H9 (cell line): ENCODE measurements around the gene TASOR2. TPM values are rescaled to one million over a fixed set of nuclear protein-coding genes. Genes with fewer than 3 reads are reported as not detected.

Experiments
- DNase-seq: peaks from one replicate; pipeline ENCODE4 v3.0.0-alpha.2; 2017
- H2AFZ ChIP-seq: one replicate; pipeline ENCODE4 v1.6.1; 2013; ENCODE audit warnings: mild to moderate bottlenecking, low read length, control low read depth, moderate library complexity
- H2AK5ac ChIP-seq: 2 replicates; pipeline ENCODE4 v1.6.1; 2013; ENCODE audit warnings: low read length, control low read depth, mixed read lengths; ENCODE audit not compliant: insufficient read length
- H2BK120ac ChIP-seq: one replicate; pipeline ENCODE4 v1.6.1; 2013; ENCODE audit warnings: low read depth, mild to moderate bottlenecking, low read length, control low read depth, inconsistent platforms; ENCODE audit not compliant: poor library complexity, severe bottlenecking
- H2BK12ac ChIP-seq: 2 replicates; pipeline ENCODE4 v1.6.1; 2013; ENCODE audit warnings: low read length, control low read depth, mixed read lengths, low read depth; ENCODE audit not compliant: insufficient read length
- H2BK15ac ChIP-seq: 2 replicates; pipeline ENCODE4 v1.6.1; 2013; ENCODE audit warnings: low read depth, low read length, control low read depth
- H2BK20ac ChIP-seq: one replicate; pipeline ENCODE4 v1.6.1; 2013; ENCODE audit warnings: low read depth, mild to moderate bottlenecking, low read length, control low read depth, inconsistent platforms; ENCODE audit not compliant: poor library complexity, severe bottlenecking
- H2BK5ac ChIP-seq: 2 replicates; pipeline ENCODE4 v1.6.1; 2013; ENCODE audit warnings: low read length, control low read depth, mixed read lengths; ENCODE audit not compliant: insufficient read length
- H3K14ac ChIP-seq: 2 replicates; pipeline ENCODE4 v1.6.1; 2013; ENCODE audit warnings: low read length, control low read depth; ENCODE audit not compliant: insufficient read depth
- H3K18ac ChIP-seq: 2 replicates; pipeline ENCODE4 v1.6.1; 2013; ENCODE audit warnings: low read depth, mild to moderate bottlenecking, mixed read lengths, low read length, control low read depth; ENCODE audit not compliant: insufficient read length
- H3K23ac ChIP-seq: 2 replicates; pipeline ENCODE4 v1.6.1; 2013; ENCODE audit warnings: low read length, control low read depth, mixed read lengths, low read depth; ENCODE audit not compliant: insufficient read length
- H3K23me2 ChIP-seq: 2 replicates; pipeline ENCODE4 v1.6.1; 2013; ENCODE audit warnings: low read depth, mild to moderate bottlenecking, mixed read lengths, low read length, control low read depth; ENCODE audit not compliant: insufficient read length, poor library complexity, severe bottlenecking
- H3K27ac ChIP-seq: 2 replicates; pipeline ENCODE4 v1.5.1; 2013; ENCODE audit warnings: low read length, control low read depth, mixed read lengths, low read depth; ENCODE audit not compliant: insufficient read length
- H3K27me3 ChIP-seq: 2 replicates; pipeline ENCODE4 v1.6.1; 2013; ENCODE audit warnings: low read length, control low read depth, inconsistent platforms; ENCODE audit not compliant: insufficient read depth
- H3K4ac ChIP-seq: 2 replicates; pipeline ENCODE4 v1.6.1; 2013; ENCODE audit warnings: low read depth, mild to moderate bottlenecking, control low read depth, inconsistent platforms, low read length, moderate library complexity
- H3K4me1 ChIP-seq: 2 replicates; pipeline ENCODE4 v1.6.1; 2013; ENCODE audit warnings: low read length, control low read depth, inconsistent platforms; ENCODE audit not compliant: insufficient read depth
- H3K4me2 ChIP-seq: 2 replicates; pipeline ENCODE4 v1.6.1; 2013; ENCODE audit warnings: low read length, control low read depth, mixed read lengths; ENCODE audit not compliant: insufficient read length, insufficient read depth
- H3K56ac ChIP-seq: 2 replicates; pipeline ENCODE4 v1.6.1; 2013; ENCODE audit warnings: low read depth, mild to moderate bottlenecking, mixed read lengths, low read length, control low read depth; ENCODE audit not compliant: insufficient read length
- H3K79me1 ChIP-seq: 2 replicates; pipeline ENCODE4 v1.6.1; 2013; ENCODE audit warnings: low read depth, mild to moderate bottlenecking, moderate library complexity, low read length, control low read depth, inconsistent platforms; ENCODE audit not compliant: insufficient read depth, poor library complexity, severe bottlenecking
- H3K79me2 ChIP-seq: 2 replicates; pipeline ENCODE4 v1.6.1; 2013; ENCODE audit warnings: low read length, control low read depth, inconsistent platforms; ENCODE audit not compliant: insufficient read depth
- H3K9ac ChIP-seq: 2 replicates; pipeline ENCODE4 v1.6.1; 2013; ENCODE audit warnings: low read length, control low read depth, mixed read lengths; ENCODE audit not compliant: insufficient read length; ENCODE audit errors: extremely low read depth
- H3K9me3 ChIP-seq: one replicate; pipeline ENCODE4 v1.6.1; 2013; ENCODE audit warnings: low read depth, low read length, inconsistent platforms; ENCODE audit not compliant: control insufficient read depth
- H3T11ph ChIP-seq: one replicate; pipeline ENCODE4 v1.6.1; 2013; ENCODE audit warnings: mild to moderate bottlenecking, low read length, control low read depth, inconsistent platforms
- H4K20me1 ChIP-seq: one replicate; pipeline ENCODE4 v1.6.1; 2013; ENCODE audit not compliant: control insufficient read depth, insufficient read length, insufficient read depth
- H4K5ac ChIP-seq: 2 replicates; pipeline ENCODE4 v1.6.1; 2013; ENCODE audit warnings: low read depth, mild to moderate bottlenecking, mixed read lengths, low read length, control low read depth; ENCODE audit not compliant: insufficient read length
- H4K8ac ChIP-seq: replicated peaks from 2 replicates; pipeline ENCODE4 v1.6.1; 2013; ENCODE audit warnings: low read length, control low read depth, mixed read lengths, low read depth; ENCODE audit not compliant: insufficient read length
- H4K91ac ChIP-seq: 2 replicates; pipeline ENCODE4 v1.6.1; 2013; ENCODE audit warnings: low read depth, mild to moderate bottlenecking, moderate library complexity, mixed read lengths, low read length, control low read depth; ENCODE audit not compliant: insufficient read length
- H3K27ac Mint-ChIP-seq, 3 experiments: 2 replicates in 2 of 3; 3 replicates in 1 of 3; pipeline ENCODE4 v1.8.0; 2020 to 2021; ENCODE audit warnings: mixed read lengths in 3 of 3, mild to moderate bottlenecking in 1 of 3, moderate library complexity in 1 of 3
- H3K27me3 Mint-ChIP-seq: 2 replicates; pipeline ENCODE4 v1.8.0; 2021; ENCODE audit warnings: low read depth, mild to moderate bottlenecking, moderate library complexity, mixed read lengths
- H3K36me3 Mint-ChIP-seq, 3 experiments: 2 replicates in 2 of 3; 3 replicates in 1 of 3; pipeline ENCODE4 v1.8.0; 2020 to 2021; ENCODE audit warnings: low read depth in 3 of 3, mixed read lengths in 3 of 3; ENCODE audit not compliant: insufficient read depth in 1 of 3
- H3K4me1 Mint-ChIP-seq, 2 experiments: 2 replicates each; pipeline ENCODE4 v1.8.0; 2020; ENCODE audit warnings: mixed read lengths in 2 of 2
- H3K4me3 Mint-ChIP-seq, 2 experiments: 2 replicates in 1 of 2; 3 replicates in 1 of 2; pipeline ENCODE4 v1.8.0; 2020 to 2021; ENCODE audit warnings: mild to moderate bottlenecking in 2 of 2, mixed read lengths in 2 of 2, moderate library complexity in 1 of 2
- H3K9me3 Mint-ChIP-seq, 2 experiments: 2 replicates in 1 of 2; 3 replicates in 1 of 2; pipeline ENCODE4 v1.8.0; 2020; ENCODE audit warnings: mild to moderate bottlenecking in 2 of 2, mixed read lengths in 2 of 2, moderate library complexity in 1 of 2
- WGBS: extraction: QIAGEN DNeasy Blood & Tissue Kit; methylation state at CpG from one replicate; pipeline ENCODE4 v1.1.7; 2013; ENCODE audit warnings: missing lambda C conversion rate, low lambda C conversion rate, mixed read lengths; ENCODE audit not compliant: insufficient read length; ENCODE audit errors: extremely low coverage; 5-methylcytosine and 5-hydroxymethylcytosine counted together
- total RNA-seq: library from RNA; stranded (reverse); gene quantifications from 2 replicates; pipeline ENCODE4 v1.2.1, GENCODE V29; 2021
- TF ChIP-seq, protein P1 (sequence below): fragments of 200-600 bp; sonication (generic); conservative IDR thresholded peaks from 3 replicates; pipeline ENCODE4 v1.8.0; 2021; ENCODE audit warnings: antibody characterized with exemption, mild to moderate bottlenecking

Gene TASOR2
- total RNA-seq, 1 experiment from 2014 or later, result 64.5 TPM

DNA sequence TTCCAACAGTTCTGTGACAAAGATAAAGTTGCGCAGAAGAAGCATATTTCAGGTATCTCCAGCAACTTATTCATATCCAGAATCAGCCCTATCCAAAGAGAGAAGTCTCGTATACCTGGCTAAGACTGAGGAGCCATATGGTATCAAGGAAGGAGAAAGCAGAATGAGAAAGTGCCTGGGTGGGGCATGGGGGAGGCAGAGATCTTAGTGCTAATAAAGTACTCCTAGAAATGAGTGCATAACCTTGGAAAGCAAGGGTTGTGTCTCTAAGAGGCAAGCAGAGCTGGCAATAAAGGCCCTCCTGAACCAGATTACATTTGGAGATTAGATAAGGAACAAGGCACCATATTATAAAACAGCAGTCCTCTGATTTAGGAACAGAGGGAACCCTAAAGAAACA is 12.7 kb downstream of the TASOR2 start:
- Histone ChIP-seq H3K27me3 (no peaks in the 10 kb centered on the region), H4K5ac (no peak overlapping the region), H4K8ac (no peak overlapping the region), H2AFZ (no peak overlapping the region), H3K23me2 (peaks cover 8% of the 10 kb centered on the region), H2BK120ac (no peak overlapping the region), H3K4me1 (peaks cover 4% of the 10 kb centered on the region; the same call in 1 of the 2 replicates), H2BK5ac (no peak overlapping the region), H3K79me2 (peaks cover 37% of the 10 kb centered on the region; the same call in 1 of the 2 replicates), H3K56ac (no peak overlapping the region), H3K9ac (no peak overlapping the region), H4K20me1 (no peaks in the 10 kb centered on the region), H3K27ac (no peak overlapping the region), H3K79me1 (peaks cover 2% of the 10 kb centered on the region), H3K14ac (no peak overlapping the region), H2BK12ac (no peak overlapping the region), H3T11ph (no peak overlapping the region), H3K4me2 (no peak overlapping the region), H3K18ac (no peak overlapping the region), H3K23ac (no peak overlapping the region), H2BK15ac (no peak overlapping the region), H3K9me3 (no peaks in the 10 kb centered on the region), H4K91ac (no peak overlapping the region), H3K4ac (no peak overlapping the region), H2AK5ac (no peak overlapping the region), H2BK20ac (no peak overlapping the region)
- H3K36me3 Mint-ChIP-seq, result no peaks in the 10 kb centered on the region
- WGBS, result no CpG with 5 or more reads among the region's 2 CpGs
- H3K27me3 Mint-ChIP-seq, result no peaks in the 10 kb centered on the region
- TF ChIP-seq, protein P1, sequence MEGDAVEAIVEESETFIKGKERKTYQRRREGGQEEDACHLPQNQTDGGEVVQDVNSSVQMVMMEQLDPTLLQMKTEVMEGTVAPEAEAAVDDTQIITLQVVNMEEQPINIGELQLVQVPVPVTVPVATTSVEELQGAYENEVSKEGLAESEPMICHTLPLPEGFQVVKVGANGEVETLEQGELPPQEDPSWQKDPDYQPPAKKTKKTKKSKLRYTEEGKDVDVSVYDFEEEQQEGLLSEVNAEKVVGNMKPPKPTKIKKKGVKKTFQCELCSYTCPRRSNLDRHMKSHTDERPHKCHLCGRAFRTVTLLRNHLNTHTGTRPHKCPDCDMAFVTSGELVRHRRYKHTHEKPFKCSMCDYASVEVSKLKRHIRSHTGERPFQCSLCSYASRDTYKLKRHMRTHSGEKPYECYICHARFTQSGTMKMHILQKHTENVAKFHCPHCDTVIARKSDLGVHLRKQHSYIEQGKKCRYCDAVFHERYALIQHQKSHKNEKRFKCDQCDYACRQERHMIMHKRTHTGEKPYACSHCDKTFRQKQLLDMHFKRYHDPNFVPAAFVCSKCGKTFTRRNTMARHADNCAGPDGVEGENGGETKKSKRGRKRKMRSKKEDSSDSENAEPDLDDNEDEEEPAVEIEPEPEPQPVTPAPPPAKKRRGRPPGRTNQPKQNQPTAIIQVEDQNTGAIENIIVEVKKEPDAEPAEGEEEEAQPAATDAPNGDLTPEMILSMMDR, result no peak
- H3K4me1 Mint-ChIP-seq, result peaks cover 36 to 40% of the 10 kb centered on the region in 2 experiments
- DNase-seq, result no peak
- peak overlapping the region; percentile 61 to 80 (median 65); a peak in 4 of 7 replicates for H3K27ac Mint-ChIP-seq
- no peaks in the 10 kb centered on the region for H3K9me3 Mint-ChIP-seq
- H3K4me3 Mint-ChIP-seq, result no peak overlapping the region; a peak in 1 of 5 replicates
